ENCODE measurements around the gene KCNMA1.
"Not testable (repeated sequence)": the region's sequence is repeated elsewhere in the genome, so short reads cannot be mapped to it uniquely, and the experiment has no call there.

Gene KCNMA1

GRCh38 chr10:77409697-77410471 is 227.7 kb downstream of the KCNMA1 start:
- no peak for DNase-seq

DNA sequence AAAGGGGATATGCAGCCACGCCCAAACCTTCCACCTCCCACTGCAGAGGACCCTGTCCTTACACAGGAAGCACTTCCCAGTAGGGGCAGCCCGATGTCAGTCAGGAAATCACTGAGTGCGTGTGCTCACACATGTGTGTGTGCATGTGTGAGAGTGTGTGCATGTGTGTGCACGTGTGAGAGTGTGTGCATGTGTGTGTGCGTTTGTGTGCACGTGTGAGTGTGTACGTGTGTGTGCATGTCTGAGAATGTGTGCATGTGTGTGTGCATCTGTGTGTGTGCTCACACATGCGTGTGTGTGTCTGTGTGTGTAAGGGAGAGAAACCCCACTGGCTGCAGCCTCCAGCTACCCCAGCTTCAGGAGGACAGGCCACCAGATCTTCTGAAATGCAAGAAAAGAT is 229.3 kb downstream of the KCNMA1 start:
- no peak for DNase-seq

GRCh38 chr10:77406764-77407430 is 230.7 kb downstream of the KCNMA1 start:
- no peak for DNase-seq

- no peak for DNase-seq
Observed at GRCh38 chr10:77405771-77406241, 231.8 kb downstream of the KCNMA1 start.

DNA sequence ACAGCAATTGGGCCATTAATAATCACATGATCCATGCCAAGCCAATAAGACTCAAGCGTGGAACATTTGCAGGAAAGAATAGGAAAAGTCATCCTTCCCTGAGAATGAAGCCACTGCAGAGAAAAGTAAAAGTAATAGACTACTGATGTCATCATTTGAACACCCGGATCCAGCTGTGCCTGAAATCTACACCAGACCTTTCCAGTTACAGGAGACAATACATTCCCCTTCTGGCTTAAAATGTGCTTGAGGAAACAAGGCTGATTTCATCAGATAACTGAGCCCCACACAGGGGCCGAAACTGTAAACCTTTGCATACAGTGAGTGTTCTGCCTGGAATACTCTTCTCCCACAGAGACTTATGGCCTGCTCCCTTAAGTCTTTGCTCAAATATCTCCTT is 232.8 kb downstream of the KCNMA1 start:
- no peak for DNase-seq

DNA sequence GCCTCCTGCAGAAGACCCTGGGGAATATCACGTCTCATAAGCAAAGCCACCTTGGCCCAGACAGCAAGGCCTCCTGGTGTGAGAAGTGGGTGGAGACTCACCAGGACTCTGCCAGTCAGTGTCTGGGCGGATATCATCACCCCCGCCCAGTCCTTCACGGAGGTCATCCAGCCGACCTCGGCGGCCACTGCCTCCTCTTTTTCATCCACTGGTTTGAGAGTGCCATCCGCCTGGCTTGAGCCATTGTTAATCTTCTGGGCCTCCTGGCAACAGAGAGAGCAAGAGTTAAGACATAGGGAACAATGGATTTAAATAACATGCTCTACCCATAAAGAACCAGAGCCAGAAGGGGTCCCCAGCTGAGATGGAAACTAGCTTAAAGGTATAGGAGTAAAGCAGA is 233.8 kb downstream of the KCNMA1 start:
- DNase-seq: no peak

DNA sequence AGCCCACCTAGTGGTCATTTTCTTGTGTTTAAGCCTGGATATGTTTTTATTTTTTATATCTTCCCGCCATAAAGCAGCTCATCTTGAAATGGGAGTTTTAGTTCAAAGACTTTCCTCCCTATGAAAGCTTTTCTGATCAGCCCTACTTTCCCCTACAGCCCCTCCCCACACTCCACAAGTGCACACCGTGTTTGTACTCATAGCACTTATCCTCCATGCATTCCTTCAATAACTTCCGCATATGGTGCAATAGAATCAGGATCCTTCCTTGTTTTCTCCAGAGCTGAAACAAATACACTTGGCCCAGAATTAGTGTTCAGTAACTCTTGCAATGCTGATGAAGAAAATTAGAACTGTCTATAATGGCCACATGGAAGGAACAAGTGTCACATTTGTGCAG is 235.9 kb downstream of the KCNMA1 start:
- DNase-seq: no peak

DNA sequence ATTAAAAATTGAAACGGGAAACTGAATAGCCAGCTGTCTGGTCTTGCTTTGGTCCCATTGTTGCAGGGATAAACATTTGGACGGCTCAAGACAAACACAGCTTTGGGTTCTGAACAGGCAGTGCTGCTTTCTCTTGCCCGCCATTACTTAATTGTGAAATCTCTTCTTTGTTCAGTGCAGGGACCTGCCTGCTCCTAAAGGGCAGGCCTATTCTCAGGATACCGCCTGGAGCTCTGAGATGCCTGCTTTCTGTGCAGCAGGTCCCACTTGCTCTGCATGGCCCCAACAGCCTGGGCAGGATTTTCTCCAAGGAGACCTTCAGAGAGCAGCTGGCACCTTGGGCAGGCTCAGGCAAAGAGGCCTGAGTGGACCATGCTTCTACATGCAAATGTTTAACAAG is 237.6 kb downstream of the KCNMA1 start:
- no peak for DNase-seq

DNA sequence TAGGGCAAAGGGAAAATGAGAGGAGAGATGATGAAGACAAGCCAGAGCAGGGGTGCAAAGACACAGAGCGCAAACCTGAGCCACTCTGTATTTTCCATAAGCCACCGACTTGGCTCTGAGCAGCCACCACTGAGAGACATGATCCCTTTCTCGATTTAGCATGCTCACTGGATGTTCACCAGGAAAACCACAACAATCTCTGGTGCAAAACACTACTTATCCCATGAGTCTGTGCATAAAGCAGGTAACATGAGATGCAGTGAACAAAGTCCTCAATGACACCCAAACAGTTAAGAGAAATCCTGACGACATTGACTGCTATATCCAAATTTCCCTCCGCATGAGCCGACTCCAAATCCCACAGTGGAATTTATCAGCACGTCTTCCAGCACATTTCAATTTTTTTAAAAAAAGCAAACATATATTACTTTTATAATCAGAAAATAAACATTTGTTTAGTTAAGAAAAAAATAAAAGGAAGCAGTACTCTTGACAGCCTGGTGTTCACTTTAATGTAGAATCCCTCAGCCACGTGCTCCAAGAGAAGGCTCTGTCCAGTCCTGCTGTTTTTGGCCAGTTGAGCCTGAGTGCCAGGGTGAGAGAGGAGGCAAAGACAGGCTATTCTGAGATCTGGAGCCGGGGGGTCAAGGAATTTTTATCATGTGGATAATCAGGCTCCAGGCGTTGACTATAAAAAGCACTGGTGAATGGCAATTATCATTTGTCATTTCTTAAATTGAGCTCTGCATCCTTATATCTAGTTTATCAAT is 238.4 kb downstream of the KCNMA1 start:
- no peak for DNase-seq

DNA sequence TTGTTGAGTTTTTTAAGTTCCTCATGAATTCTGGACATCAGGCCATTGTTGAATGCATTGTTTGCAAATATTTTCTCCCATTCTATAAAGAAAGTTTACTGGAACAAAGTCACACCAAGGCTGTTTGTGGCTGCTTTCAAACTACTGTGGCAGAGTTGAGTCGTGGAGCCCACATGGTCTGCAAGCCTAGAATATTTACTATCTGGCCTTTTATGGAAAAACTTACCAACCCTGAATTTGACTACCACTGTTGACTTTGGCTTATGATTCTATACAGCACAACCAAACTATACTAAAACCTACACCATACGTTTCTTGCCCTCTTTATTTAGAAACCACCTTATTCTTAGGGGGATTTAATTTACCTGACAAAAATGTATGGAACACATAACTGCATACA is 239.1 kb downstream of the KCNMA1 start:
- no peak for DNase-seq

- no peak for DNase-seq
Observed at GRCh38 chr10:77397103-77397502, 240.5 kb downstream of the KCNMA1 start.

GRCh38 chr10:77396290-77396689 is 241.3 kb downstream of the KCNMA1 start:
- no peak for DNase-seq

DNA sequence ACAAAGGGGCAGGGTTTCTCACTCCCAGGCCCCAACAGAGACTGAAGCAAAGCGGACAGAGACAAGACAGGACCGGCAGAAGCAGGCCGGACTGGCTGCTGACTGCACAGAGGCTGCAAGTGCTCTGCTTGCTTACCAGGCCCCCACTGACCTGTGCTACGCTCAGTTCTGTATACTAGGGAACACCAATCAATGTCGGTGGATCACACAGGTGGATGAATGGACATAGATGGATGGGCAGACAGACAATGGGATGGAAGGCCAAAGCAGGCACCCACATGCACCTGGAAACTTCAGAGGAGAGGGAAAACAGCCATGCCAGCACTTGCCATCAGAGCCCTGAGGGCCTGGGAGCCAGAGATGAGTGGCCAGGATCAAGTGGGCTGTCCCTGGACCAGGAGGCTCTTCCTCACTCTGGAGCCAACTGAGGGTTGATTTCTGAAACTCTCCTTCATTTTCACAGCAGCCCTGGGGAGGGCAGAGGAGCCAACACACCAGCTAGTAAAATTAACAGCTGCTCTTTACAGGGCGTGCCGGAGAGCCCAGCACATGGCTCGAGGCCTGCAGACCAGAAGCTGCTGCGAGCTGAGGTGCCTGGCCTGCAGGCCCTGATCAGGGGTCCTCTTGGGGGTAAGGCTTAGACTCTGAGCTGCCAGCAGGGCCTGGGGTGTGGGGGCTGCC is 243.6 kb downstream of the KCNMA1 start:
- no peak for DNase-seq

DNA sequence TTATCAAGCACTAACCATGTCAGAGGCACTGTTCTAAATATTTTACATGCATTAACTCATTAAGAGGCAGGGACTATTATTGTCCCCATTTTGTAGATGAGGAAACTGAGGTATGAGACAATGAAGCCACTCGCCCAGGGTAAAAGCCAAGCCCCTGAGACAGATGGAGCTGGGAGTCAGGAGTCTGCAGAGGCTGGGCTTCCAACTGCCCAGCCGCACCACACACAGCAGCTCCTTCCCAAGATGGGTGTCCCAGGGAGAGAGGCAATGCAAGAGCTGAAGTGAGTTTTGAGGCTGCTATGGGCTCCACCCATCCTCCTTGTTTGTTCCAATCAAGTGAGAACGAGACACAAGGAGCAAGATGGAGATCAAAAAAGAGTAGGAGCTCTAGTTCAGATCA is 244.2 kb downstream of the KCNMA1 start:
- DNase-seq: no peak

DNA sequence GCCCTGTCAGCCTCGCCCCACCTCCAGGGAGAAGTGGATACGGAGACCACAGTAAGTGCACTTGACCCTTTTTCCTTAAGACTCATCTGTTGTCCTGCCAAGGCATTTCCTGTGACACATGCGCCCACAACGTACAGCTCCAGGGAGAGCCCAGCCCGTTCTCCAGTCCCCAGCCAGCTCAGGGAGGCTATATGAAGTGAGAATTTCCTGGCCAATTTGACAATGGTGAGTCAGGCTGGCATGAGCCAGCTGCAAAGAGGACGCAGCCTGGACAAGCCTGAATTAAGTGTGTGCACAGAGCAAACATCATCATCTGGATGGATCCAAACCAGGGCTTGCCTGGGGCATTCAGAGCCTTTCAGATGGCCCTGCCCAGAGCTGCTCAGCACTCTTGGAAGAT is 244.8 kb downstream of the KCNMA1 start:
- no peak for DNase-seq

GRCh38 chr10:77392236-77392721 is 245.3 kb downstream of the KCNMA1 start:
- no peak for DNase-seq

GRCh38 chr10:77391605-77392235 is 245.9 kb downstream of the KCNMA1 start:
- peak; percentile 74 for DNase-seq

GRCh38 chr10:77390481-77390891 is 247.1 kb downstream of the KCNMA1 start:
- DNase-seq: no peak

- no peak for DNase-seq
Observed at GRCh38 chr10:77388571-77389100, 249.0 kb downstream of the KCNMA1 start.

DNA sequence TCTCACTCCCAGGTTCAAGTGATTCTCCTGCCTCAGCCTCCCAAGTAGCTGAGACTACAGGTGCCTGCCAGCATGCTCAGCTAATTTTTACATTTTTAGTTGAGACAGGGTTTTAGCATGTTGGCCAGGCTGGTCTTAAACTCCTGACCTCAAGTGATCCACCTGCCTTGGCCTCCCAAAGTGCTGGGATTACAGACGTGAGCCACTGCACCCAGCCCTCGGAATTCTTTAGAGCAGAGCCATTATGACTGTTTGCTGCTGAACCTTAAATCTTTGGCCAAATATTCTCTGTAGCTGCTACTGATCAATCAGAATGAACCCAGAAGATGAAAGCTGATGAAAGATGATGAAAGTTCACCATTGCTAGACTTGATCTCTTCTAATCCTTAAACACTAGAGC is 249.9 kb downstream of the KCNMA1 start:
- not testable (repeated sequence) for DNase-seq

- no peak for DNase-seq
Observed at GRCh38 chr10:77387247-77387646, 250.4 kb downstream of the KCNMA1 start.

- no peak for DNase-seq
Observed at GRCh38 chr10:77386838-77387237, 250.8 kb downstream of the KCNMA1 start.
